GM18519 (cell line): Measurements from ENCODE around the gene SLC26A2.

Experiments
- ATAC-seq: cut with Tn5 transposase; IDR thresholded peaks from one replicate; pipeline ENCODE4 v1.9.1; 2021; ENCODE audit warnings: mild to moderate bottlenecking, moderate library complexity; ENCODE audit not compliant: unreplicated experiment, low FRiP score

SLC26A2 gene

GRCh38 chr5:149959406-149960236 is 937 bp upstream of the SLC26A2 start:
- no peak for ATAC-seq

DNA sequence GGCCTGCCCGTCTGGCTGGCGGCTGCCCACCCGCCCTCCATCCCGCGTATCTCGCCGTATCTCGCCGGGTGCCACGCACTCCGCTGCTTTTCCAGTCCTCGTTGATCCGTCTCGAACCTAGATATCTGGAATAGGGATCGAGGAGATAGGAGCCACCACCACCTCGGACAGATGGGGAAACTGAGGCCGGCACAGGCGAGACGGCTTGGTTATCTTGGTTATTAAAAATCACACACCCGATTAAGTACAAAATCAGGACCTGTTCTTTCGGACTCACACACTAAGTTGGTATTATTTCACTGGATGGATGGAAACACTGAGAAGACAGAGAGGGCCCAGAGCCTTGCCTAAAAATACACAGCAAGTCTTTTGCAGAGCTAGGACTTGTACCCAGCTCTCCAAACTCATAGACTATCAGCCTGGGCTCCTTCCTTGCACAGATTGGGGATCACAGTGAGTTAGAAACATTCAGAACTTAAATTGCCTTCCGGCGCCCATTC is 678 bp downstream of the SLC26A2 start:
- no peak for ATAC-seq

DNA sequence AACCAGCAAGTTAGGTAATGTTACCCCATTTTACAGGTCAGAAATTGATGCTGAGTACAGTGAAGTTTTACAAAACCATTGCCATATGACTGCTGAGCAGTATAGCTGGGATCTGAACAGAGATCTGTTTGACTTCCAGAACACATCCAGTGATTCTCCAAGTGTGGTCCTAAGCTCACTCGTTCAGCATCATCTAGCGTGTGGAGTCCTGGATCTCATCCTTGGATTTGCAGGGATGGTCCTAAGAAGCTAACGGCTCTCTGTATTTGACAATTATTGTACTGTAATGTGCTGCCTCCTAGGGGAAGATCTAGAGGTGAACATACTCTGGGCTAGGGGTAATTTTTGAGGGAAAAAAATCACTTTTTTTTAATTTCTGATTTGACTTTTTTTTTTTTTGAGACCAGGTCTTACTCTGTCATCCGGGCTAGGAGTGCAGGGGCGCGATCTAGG is 1.4 kb downstream of the SLC26A2 start:
- no peak for ATAC-seq

GRCh38 chr5:149962601-149963300 is 2.2 kb downstream of the SLC26A2 start:
- ATAC-seq = no peak

DNA sequence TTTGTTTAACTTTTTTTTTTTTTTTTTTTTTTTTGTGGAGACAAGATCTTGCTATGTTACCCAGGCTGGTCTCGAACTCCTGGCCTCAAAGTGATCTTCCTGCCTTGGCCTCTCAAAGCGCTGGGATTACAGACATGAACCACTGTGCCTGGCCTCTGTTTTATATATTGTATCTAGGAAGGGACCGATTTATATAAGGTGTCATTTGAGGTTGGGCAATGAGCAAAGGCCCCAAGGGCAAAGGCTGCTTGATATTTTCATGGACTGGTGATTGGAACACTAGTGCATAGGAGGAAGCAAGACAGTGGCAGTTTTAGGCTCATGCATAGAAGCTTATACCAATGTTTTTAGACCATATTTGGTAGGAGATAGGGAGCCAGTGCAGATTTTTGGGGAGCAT is 3.2 kb downstream of the SLC26A2 start:
- ATAC-seq = no peak

DNA sequence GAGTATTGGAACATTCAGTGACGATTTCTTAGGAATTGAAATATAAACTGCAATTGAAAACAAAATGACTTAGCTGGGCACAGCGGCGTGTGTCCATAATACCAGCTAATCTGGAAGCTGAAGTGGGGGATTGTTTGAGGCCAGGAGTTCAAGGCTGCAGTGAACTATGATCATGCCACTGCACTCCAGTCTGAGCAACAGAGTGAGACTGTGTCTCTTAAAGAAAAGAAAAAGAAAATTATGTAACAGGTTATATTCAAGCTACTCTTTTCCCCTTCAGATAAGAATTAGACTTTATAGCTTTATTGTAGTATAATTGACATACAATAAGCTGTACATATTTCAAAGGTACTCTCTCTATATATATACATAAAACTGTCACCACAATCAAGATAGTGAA is 6.4 kb downstream of the SLC26A2 start:
- ATAC-seq = no peak

DNA sequence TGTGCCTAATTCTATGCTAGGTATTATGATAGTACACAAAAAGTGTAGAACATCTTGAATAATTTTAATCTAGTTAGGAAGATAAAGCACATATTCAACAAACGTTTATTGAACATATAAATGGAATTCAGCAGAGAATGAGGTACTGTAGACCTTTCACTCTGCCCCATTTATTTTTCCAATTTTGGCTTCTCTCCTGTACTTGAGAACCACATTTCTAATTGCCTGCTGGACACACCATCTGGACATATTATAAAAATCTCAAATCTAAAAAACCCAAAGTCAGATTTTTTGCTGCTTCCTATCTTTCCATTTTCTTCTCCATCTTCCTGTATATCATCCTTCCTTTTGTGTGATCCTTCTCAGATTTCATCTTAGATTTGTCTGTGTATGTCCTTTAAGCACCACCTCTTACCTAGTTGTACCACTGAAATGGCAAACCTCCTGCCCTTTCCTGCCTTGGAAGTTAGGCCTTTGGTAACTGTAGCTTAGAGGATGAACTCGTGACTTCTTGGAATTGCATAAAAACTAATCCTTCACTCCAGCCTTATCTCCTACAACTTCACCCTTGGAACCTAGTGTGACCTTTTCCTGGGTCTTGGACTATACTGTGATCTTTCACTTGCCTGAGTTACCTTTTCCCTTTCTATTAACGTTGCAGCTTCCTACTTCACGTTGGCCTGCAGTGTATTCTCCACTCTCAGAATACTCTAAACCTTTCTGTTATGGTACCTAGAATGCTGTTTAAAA is 8.8 kb downstream of the SLC26A2 start:
- no peak for ATAC-seq

GRCh38 chr5:149975409-149975808 is 14.9 kb downstream of the SLC26A2 start:
- no peak for ATAC-seq

GRCh38 chr5:149979896-149980295 is 19.3 kb downstream of the SLC26A2 start:
- ATAC-seq = no peak

GRCh38 chr5:149981206-149981605 is 20.6 kb downstream of the SLC26A2 start:
- no peak for ATAC-seq

GRCh38 chr5:149982505-149982904 is 21.9 kb downstream of the SLC26A2 start:
- ATAC-seq = no peak

GRCh38 chr5:149988126-149988525 is 27.6 kb downstream of the SLC26A2 start:
- no peak for ATAC-seq

- ATAC-seq = no peak
These were observed 30.2 kb downstream of the SLC26A2 start for GRCh38 chr5:149990518-149991376.

GRCh38 chr5:149993471-149993870 is 32.9 kb downstream of the SLC26A2 start:
- no peak for ATAC-seq

DNA sequence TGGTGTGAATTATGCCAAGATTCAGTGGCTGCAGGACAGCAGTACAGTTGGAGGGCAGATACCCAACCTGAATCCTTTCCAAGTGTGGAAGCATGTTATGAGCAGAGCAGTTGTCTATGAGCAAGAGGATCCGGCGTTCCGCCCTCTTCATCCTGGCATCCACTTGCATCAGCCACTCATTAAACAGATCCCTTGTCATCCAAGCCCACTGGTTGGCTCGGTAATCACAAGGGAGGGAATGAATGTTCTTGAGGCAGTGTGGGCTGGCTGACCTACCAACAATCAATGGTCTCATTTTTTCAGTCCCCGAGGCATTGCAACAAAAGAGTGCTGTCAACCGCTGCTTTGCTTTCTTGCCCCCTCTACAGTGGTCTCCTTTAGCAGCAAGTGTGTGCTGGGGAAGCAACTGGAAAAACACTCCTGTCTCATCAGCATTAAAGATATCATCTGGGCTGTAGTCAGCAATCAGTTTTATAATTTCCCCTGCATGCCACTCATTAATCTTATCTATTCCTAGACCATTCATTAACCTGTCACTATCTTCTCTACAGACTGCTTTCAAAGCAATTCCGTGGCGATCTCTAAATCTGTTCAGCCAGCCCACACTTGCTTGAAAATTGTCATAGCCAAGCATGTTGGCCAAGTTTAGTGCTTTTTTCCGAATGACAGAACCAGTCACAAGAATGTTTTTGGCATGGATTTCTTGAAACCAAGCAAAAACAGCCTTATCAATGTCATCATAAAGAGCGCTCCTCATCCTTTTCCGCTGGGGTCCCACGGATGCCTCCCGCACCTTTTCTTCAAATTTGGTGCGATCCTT is 35.0 kb downstream of the SLC26A2 start:
- no peak for ATAC-seq

DNA sequence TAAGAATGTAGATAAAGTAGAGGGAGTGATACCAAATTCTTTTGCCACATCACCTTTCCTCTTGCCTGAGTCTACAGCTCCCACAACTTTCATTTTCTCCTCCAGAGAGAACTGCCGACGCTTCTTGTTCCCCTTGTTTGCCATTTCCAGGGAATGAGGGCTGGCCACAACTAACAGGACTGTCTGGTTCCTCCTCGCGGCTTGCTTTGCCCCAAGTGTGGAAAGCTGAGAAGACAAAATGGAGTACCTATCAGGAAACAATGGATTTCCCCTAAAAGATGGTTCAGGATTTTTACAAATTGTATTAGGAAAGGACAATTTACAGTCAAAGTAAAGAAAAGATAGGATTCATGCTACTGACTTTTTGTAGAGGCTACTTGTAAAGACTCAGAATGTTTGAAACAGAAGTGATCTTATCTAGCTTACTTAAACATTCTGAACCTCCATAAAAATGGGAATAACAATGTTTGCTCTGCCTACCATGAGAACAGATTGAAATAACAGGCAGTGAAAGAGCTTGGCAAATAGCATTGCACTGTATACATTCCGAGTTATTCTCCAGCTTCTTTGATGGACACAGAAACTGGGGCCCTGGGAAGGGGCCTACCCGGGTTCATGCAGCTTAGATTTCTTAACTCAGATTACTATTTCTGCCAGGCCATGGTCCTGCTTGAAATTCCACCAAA is 35.8 kb downstream of the SLC26A2 start:
- no peak for ATAC-seq

DNA sequence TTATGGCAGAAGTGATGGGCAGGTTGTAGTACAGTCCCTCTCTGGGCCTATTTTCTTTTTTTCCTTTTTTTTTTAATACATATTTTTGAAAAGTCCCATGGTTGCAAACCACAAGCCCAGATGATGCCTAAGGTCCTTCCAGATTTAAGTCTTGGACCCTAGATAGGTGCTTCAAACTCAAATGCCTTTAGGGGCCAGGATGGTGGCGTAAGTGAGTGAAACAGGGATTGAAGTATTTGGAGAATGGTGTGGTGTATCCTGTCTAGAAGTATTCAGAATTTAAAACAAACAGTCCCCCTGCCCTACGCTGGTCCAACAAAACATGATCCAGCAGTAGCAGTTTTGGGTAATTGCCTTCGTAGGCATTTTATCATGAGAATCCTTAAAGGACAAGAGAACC is 37.7 kb downstream of the SLC26A2 start:
- no peak for ATAC-seq

DNA sequence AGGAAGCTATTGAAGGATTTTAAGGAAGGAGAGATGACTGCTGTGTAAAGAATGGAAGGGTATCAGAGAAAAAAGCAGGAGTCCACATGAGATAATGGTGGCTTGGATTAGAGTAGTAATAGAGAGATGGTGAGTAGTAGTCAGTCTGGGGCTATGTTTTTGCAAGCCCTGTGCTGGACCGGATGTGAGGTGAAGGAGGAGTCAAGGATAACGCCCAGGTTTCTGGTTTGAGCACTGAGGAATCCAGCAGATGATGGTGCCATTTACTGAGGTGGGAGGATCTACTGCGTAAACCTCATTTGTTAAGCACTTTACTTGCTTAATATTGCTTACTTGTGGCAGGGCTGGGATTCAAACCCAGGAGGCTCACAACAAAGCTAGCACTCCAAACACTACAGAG is 38.8 kb downstream of the SLC26A2 start:
- ATAC-seq = no peak

DNA sequence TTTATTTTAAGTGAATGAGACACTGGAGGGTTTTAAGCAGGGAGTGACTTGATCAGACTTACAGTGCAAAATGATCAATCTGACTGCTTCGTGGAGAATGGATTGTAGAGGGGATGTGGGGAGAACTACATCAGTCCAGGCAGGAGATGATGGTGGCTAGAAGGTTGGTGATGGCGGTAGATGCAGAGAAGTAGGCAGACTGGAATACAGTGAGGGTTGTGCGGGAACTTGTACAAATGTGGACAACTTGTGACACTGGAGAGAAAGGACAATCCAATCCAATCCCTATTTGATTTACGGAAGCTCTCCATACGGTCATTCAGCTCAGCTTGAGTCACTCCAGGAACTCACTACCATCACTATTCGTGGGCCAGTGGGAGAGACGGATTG is 39.3 kb downstream of the SLC26A2 start:
- no peak for ATAC-seq
